NAMALWA (cell line): ENCODE data around the gene RPL27.
"Not testable (repeated sequence)": the region's sequence is repeated elsewhere in the genome, so short reads cannot be mapped to it uniquely, and the experiment has no call there.

Experiments
- DNase-seq: peaks from one replicate; pipeline ENCODE4 v3.0.0-alpha.2; 2015; ENCODE audit warnings: low spot score

The RPL27 gene

GRCh38 chr17:42993913-42994312 lies 4.3 kb upstream of the RPL27 start:
- not testable (repeated sequence) for DNase-seq

DNA sequence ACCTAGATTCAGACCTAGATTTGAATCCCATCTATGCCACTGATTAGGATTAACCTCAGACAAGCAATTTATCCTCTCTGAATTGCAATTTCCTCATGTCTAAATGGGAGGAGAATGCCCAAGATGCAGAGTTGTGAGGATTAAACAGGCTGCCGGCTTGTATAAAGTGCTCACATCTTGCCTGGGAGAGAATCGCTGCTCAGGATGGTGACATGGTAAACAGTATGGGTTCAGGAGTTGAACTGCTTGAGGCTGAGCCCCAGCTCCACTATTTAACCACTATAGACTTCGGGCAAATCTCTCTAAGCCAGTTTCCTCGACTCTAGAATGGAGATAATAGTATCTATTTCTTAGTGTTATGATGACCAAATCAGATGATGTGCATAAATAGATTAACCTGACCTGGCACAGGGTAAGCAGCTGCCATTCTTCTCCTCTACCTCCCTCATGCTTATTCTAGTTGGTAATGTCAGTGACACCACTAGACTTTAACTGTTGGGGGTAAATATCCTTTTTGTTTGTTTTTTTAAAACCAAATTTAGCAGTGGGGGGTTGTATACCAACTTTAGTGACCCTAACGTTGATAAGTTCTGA lies 732 bp upstream of the RPL27 start:
- no peak for DNase-seq

- no peak for DNase-seq
Observed at GRCh38 chr17:42999003-42999525, 845 bp downstream of the RPL27 start.

GRCh38 chr17:43000894-43001293 lies 2.7 kb downstream of the RPL27 start:
- DNase-seq: not testable (repeated sequence)

DNA sequence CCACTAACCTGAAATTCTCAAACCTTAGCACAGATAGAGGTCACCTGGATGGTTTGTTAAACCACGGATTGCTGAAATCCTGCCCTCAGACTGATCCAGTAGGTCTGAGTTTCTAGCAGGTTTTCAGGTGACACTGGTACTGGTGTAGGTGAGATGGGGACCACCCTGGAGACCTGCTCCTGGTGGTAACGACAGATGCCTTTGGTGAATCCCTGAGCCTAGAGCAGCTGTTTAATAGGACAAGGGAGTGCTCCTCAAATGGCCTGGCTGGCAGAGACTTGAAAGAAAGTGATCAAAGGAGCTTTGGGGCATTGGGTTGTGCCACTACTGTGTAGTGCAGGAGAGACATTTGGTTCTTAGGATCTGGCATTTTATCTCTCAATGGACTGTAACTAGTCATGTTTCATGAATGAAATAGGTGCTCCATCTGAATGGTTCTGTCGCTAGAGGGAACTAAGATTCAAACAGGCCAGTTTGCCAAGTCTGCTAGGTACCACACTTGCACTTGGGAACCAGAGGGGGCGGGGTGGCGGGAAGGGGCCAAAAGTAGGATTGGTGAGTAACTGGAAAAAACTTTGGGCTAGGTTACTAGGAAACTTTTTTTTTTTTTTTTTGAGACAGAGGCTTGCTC lies 5.4 kb downstream of the RPL27 start:
- DNase-seq: peak; percentile 33

- peak; percentile 93 for DNase-seq
Observed at GRCh38 chr17:43006639-43007551, 8.7 kb downstream of the RPL27 start, which contains the start of gene IFI35. Gene IFI35 (plus strand): TSS chr17:43006784. CDS start chr17:43006948, 164 bp downstream.

DNA sequence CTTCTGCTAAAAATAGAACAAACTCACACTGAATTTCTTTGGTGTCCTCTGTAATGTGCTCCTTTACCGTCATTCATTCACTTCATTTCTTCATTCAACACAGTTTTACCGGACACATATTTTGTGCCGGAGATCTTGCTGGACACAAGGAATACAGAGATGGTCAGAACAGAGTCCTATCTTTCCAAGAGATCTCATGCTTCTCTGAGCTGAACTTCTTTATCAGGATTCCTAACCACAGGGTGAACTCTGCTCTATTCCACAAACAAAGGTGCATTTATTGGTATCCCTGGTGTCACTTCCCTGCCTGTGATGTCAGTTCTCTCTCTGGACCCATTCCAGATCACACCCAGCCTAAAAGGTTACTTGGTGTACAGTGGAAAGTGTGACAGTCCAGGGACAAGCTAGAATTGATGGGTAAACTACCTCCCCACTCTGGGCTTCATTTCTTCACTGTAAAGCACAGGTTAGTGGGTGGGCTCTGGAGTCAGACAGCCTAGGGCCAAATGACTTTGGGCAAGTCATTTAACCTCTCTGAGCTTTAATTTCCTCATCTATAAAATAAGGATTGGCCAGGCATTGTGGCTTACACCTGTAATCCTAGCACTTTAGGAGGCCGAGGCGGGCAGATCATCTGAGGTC lies 12.6 kb downstream of the RPL27 start:
- DNase-seq: no peak

DNA sequence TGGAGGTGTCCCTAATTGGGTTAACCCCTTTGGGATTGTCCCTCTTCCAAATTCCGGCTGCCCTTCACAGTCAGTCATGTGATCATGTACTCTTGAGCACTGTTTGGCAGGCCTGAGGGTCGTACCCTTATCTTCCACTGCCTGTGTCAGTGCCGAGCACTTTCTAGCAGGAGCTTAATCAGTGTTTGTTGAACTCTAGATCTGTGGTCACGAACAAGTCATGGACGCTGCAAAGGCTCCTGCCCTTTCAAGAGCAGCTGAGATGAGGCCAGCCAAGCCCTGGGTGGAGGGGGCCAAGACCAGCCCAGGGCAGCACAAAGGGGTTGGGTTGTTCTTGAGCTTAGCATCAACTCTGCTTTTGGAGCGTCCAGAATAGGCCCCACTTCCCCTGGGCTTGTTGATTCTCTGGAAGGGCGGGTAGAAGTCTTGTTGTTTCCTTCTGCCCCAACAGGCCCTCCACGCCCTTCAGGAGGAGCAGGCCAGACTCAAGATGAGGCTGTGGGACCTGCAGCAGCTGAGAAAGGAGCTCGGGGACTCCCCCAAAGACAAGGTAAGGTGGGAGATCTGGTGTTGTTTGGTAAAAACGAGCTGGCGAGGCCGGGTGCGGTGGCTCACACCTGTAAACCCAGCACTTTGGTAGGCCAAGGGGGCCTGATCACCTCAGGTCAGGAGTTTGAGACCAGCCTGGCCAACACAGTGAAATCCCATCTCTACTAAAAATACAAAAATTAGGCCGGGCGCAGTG lies 13.7 kb downstream of the RPL27 start:
- DNase-seq: no peak

DNA sequence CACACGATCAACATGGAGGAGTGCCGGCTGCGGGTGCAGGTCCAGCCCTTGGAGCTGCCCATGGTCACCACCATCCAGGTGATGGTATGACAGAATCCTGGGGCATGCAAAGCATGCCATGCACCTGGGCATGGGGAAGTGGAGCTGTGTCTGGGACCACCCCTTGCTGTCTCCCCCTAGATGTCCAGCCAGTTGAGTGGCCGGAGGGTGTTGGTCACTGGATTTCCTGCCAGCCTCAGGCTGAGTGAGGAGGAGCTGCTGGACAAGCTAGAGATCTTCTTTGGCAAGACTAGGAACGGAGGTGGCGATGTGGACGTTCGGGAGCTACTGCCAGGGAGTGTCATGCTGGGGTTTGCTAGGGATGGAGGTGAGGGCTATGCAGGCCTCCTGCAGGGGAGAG lies 15.1 kb downstream of the RPL27 start:
- no peak for DNase-seq

- no peak for DNase-seq
Observed at GRCh38 chr17:43014020-43014648, 15.9 kb downstream of the RPL27 start.

DNA sequence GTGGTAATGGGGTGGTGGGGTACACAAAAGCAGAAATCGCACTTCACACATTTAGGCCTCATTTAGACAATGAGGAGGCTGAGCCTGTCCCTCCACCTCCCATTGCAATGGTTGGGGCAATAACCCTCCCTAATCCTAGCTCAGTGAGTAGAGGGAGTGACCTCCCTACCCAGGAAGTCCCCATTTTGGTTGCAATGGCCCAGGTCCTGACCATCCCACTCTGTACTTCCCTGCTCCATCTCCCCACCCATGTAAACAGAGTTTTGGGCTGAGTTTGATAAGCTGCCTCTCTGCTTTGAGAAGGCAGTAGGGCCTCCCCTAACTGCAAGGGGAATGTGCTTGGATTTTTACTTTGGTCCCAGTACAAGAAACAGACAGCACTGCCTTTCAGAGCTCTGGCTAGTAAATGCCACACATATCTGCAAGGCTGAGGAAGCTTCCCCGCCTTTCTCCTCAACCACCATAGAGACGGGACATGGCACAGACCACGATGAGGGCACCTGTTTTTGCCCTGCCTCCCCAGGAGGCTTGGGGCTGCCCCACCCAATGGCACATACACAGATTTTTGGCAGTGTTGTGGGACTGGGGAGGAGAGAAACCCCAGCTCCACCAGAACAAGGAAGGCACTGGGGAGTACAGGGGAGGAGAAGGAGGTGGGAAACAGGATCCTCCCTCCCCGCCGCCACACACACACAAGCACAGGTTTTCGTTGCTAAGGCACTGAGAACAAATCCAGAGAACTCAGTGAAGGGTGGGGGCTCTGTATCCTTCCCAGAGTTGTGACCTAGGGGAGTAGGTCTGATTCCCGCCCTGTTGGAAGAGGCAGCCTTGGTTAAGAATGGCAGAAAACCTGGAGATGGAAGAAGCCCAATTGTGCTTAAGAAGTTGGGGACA lies 16.7 kb downstream of the RPL27 start:
- DNase-seq: no peak

DNA sequence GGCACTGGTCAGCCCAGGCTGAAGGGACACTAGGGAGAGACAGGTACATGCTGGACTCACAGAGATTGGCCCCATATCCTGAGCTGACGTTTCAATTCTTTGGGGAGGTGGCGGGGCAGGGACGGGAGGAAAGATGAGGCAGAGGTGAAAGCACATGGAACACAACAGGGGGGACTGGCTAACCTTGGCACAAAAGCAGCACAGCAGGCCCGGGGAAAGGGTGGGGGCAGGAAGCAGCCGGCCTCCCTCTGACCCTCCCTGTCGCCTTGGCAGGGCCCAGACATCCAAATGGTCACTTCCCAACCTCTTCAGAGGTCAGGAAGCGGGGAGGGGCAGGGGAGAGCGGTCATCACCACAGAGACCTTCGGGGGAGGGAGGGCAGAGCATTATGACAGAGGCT lies 17.4 kb downstream of the RPL27 start:
- DNase-seq: no peak

GRCh38 chr17:43016216-43016615 lies 18.0 kb downstream of the RPL27 start:
- no peak for DNase-seq

- peak; percentile 69 for DNase-seq
Observed at GRCh38 chr17:43018008-43018853, 20.0 kb downstream of the RPL27 start.

GRCh38 chr17:43018932-43019331 lies 20.7 kb downstream of the RPL27 start:
- no peak for DNase-seq

GRCh38 chr17:43019418-43019817 lies 21.2 kb downstream of the RPL27 start:
- DNase-seq: no peak

DNA sequence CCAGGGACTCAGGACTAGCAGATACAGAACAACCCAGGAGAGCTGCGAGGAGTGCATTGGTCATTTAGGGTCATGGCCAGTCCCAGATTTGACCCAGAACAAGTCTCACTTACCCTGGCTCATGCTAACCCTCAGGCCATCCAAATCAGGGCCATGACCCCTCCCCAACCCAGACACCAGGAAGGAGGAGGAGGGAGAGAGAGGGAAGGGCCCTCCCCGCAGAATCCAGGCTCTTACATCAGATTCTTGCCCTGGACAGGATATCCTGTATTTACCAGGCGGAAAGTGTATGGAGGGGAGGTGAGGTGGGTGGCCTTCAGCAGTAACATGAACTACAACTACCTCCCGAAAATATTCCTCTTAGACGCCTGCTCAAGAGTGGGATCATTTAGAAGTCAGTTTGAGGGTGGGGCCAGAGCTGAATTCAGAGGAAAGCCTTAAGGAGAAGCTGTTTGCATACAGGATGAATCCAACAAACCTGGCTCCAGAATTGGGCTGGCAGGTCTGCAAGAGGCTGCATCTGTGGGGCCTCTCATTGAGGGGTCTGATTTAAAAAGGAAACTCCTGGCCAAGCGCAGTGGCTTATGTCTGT lies 21.9 kb downstream of the RPL27 start:
- DNase-seq: no peak
